ENCODE data around the gene TYMP. TPM values are rescaled to one million over a fixed set of nuclear protein-coding genes. Genes with fewer than 3 reads are reported as not detected.

Gene TYMP
- polyA plus RNA-seq, 1 donor (not counting 4 experiments of a cell fraction or from before 2014, with no cell fraction given), result 25.5 TPM

DNA sequence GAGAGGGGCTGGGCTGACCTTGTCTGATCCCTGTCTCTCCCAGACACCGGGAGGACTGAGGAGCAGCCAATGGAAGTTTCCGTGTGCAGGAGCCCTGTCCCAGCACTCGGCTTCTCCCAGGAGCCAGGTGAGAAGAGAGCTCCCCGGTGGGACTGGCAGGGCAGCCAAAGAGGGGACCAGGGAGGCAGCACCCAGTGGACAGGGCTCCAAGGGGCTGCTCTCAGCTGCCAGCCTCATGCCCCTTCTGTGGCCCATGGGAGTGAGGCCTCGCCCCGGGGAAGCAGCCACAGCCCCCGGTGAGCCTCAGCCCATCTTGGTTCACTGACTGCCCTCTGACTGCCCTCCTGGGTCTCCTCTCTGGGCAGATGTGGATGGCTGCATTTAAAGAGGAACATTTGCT is 11.2 kb downstream of the TYMP start:
- no peaks in the 10 kb centered on the region for H4K20me1 ChIP-seq (ENCODE audit: control insufficient read depth, extremely low read depth, insufficient read depth, low read length)
- H3K4me2 ChIP-seq (ENCODE audit: control insufficient read depth, extremely low read depth, insufficient read depth, low read depth, low read length), result no peak overlapping the region
- no peaks in the 10 kb centered on the region for H3K4me1 ChIP-seq (ENCODE audit: control insufficient read depth, extremely low read depth, insufficient read depth, low read length)
- no peaks in the 10 kb centered on the region for H3K27me3 ChIP-seq (ENCODE audit: control insufficient read depth, extremely low read depth, insufficient read depth, low read length)
- no peaks in the 10 kb centered on the region for H3K9me3 ChIP-seq (ENCODE audit: control insufficient read depth, low read depth, low read length)
- H3K27ac ChIP-seq (ENCODE audit: control insufficient read depth, insufficient read depth, low read length), result no peak overlapping the region
- no peak overlapping the region for H3K9ac ChIP-seq (ENCODE audit: control insufficient read depth, extremely low read depth, insufficient read depth, low read length)
- H3K9me1 ChIP-seq (ENCODE audit: control insufficient read depth, extremely low read depth, insufficient read depth, low read length), result no peaks in the 10 kb centered on the region
- FAIRE-seq, result no peak
- peaks cover 23 to 30% of the 10 kb centered on the region in 2 experiments for H3K36me3 ChIP-seq (ENCODE audit: control insufficient read depth in 2 of 2, extremely low read depth in 1 of 2, insufficient read depth in 2 of 2, low read length in 2 of 2)
- dilution Hi-C loops (cut with MboI; ENCODE audit: extremely low pct_ligation_motif_present, low sequenced_read_pairs), result no loop called here
- no peak overlapping the region for H2AFZ ChIP-seq (ENCODE audit: control insufficient read depth, low read length)
- DNase-seq (ENCODE audit: low read depth, low spot score), result no peak
- H3K79me2 ChIP-seq (ENCODE audit: control insufficient read depth, insufficient read depth, low read length), result peaks cover 28% of the 10 kb centered on the region
- no peak overlapping the region for H3K4me3 ChIP-seq (ENCODE audit: control insufficient read depth in 2 of 3, extremely low read depth in 1 of 3, insufficient read depth in 2 of 3, low read depth in 1 of 3, low read length in 3 of 3)
- TF ChIP-seq, protein P1, sequence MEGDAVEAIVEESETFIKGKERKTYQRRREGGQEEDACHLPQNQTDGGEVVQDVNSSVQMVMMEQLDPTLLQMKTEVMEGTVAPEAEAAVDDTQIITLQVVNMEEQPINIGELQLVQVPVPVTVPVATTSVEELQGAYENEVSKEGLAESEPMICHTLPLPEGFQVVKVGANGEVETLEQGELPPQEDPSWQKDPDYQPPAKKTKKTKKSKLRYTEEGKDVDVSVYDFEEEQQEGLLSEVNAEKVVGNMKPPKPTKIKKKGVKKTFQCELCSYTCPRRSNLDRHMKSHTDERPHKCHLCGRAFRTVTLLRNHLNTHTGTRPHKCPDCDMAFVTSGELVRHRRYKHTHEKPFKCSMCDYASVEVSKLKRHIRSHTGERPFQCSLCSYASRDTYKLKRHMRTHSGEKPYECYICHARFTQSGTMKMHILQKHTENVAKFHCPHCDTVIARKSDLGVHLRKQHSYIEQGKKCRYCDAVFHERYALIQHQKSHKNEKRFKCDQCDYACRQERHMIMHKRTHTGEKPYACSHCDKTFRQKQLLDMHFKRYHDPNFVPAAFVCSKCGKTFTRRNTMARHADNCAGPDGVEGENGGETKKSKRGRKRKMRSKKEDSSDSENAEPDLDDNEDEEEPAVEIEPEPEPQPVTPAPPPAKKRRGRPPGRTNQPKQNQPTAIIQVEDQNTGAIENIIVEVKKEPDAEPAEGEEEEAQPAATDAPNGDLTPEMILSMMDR (optimal IDR thresholded peaks at IDR 0.05 in 1 of 3, IDR thresholded peaks at IDR 0.05 in 1 of 3, conservative IDR thresholded peaks at IDR 0.05 in 1 of 3; ENCODE audit: extremely low read depth in 1 of 3, insufficient read depth in 2 of 3, low read length in 3 of 3), result no peak
- no peak for TF ChIP-seq EZH2 (IDR thresholded peaks at IDR 0.05; ENCODE audit: low read length)

DNA sequence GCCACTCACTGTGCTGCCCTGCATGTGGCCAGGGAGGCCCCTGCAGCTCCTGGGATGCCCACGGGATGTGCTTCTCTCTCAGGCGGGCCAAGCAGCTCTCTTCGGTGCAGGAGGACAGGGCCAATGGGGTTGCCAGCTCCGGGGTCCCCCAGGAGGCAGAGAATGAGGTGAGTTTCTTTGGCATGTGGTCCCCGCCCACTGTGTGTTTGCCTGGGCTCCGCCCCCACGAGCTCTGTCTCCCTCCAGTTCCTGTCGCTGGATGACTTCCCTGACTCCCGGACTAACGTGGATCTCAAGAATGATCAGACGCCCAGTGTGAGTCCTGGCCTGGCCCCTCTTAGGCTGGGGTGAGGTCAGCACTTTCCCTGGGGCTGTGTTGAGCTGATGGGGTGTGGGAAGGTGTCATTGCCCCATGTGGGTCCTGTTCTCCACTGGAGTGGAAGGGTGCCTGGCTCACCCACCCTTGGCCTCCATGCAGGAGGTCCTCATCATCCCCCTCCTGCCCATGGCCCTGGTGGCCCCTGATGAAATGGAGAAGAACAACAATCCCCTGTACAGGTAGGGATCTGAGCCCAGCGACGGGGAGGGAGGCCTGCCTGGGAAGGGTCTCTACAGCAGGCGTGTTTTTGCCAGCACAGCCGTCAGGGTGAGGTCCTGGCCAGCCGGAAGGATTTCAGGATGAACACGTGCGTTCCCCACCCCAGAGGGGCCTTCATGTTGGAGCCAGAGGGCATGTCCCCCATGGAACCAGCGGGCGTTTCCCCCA is 12.1 kb downstream of the TYMP start:
- Histone ChIP-seq H3K4me1 (ENCODE audit: control insufficient read depth, extremely low read depth, insufficient read depth, low read length) (no peaks in the 10 kb centered on the region), H3K9ac (ENCODE audit: control insufficient read depth, extremely low read depth, insufficient read depth, low read length) (no peak overlapping the region), H3K79me2 (ENCODE audit: control insufficient read depth, insufficient read depth, low read length) (peaks cover 24% of the 10 kb centered on the region), H3K4me2 (ENCODE audit: control insufficient read depth, extremely low read depth, insufficient read depth, low read depth, low read length) (no peak overlapping the region), H3K9me1 (ENCODE audit: control insufficient read depth, extremely low read depth, insufficient read depth, low read length) (no peaks in the 10 kb centered on the region), H2AFZ (ENCODE audit: control insufficient read depth, low read length) (no peak overlapping the region), H3K27ac (ENCODE audit: control insufficient read depth, insufficient read depth, low read length) (no peak overlapping the region), H3K36me3 (ENCODE audit: control insufficient read depth in 2 of 2, extremely low read depth in 1 of 2, insufficient read depth in 2 of 2, low read length in 2 of 2) (peaks cover 16 to 22% of the 10 kb centered on the region in 2 experiments), H3K27me3 (ENCODE audit: control insufficient read depth, extremely low read depth, insufficient read depth, low read length) (no peaks in the 10 kb centered on the region), H3K9me3 (ENCODE audit: control insufficient read depth, low read depth, low read length) (no peaks in the 10 kb centered on the region), H4K20me1 (ENCODE audit: control insufficient read depth, extremely low read depth, insufficient read depth, low read length) (no peaks in the 10 kb centered on the region), H3K4me3 (ENCODE audit: control insufficient read depth in 2 of 3, extremely low read depth in 1 of 3, insufficient read depth in 2 of 3, low read depth in 1 of 3, low read length in 3 of 3) (no peak overlapping the region)
- DNase-seq (ENCODE audit: low read depth, low spot score), result no peak
- TF ChIP-seq, protein P1 (optimal IDR thresholded peaks at IDR 0.05 in 1 of 3, IDR thresholded peaks at IDR 0.05 in 1 of 3, conservative IDR thresholded peaks at IDR 0.05 in 1 of 3; ENCODE audit: extremely low read depth in 1 of 3, insufficient read depth in 2 of 3, low read length in 3 of 3), result no peak
- TF ChIP-seq EZH2 (IDR thresholded peaks at IDR 0.05; ENCODE audit: low read length), result no peak
- dilution Hi-C loops (cut with MboI; ENCODE audit: extremely low pct_ligation_motif_present, low sequenced_read_pairs), result no loop called here
- FAIRE-seq, result no peak

All from keratinocyte (primary cell).